ENCODE measurements around the gene HOOK2. TPM values are rescaled to one million over a fixed set of nuclear protein-coding genes. Genes with fewer than 3 reads are reported as not detected.
A peak's percentile ranks its signal among the peaks of the same experiment; 100 is the strongest.

Gene HOOK2
- total and polyA plus RNA-seq, 2 of the 13 experiments (the other 11 are each of a cell fraction or from before 2014, with no cell fraction given), result 9.2 to 12.9 TPM

GRCh38 chr19:12788682-12789097 lies 13.3 kb upstream of the HOOK2 start (continued):
- TF ChIP-seq ZMYM3 (CRISPR knock-in tag; IDR thresholded peaks at IDR 0.05) (no peak), BORCS8-MEF2B (CRISPR knock-in tag; IDR thresholded peaks at IDR 0.05) (no peak), ZNF629 (CRISPR knock-in tag; conservative IDR thresholded peaks at IDR 0.05) (no peak), PAX8 (CRISPR knock-in tag; IDR thresholded peaks at IDR 0.05; ENCODE audit: borderline replicate concordance) (no peak), NFE2 (CRISPR knock-in tag; IDR thresholded peaks at IDR 0.05) (no peak), ZNF225 (CRISPR knock-in tag; IDR thresholded peaks at IDR 0.05) (no peak), CHD2 (IDR thresholded peaks at IDR 0.05; ENCODE audit: low read depth, low read length) (no peak), ZNF407 (CRISPR knock-in tag; IDR thresholded peaks at IDR 0.05; ENCODE audit: not compliant biosample characterization) (no peak), ATAD3A (CRISPR knock-in tag; IDR thresholded peaks at IDR 0.05) (no peak), PLRG1 (conservative IDR thresholded peaks at IDR 0.05) (no peak), FUBP1 (CRISPR knock-in tag; IDR thresholded peaks at IDR 0.05; ENCODE audit: borderline replicate concordance) (no peak), TOE1 (CRISPR knock-in tag; IDR thresholded peaks at IDR 0.05) (no peak), KLF15 (CRISPR knock-in tag; IDR thresholded peaks at IDR 0.05; ENCODE audit: borderline replicate concordance) (no peak), PATZ1 (CRISPR knock-in tag; IDR thresholded peaks at IDR 0.05) (peak; percentile 93), AKAP8 (CRISPR knock-in tag; IDR thresholded peaks at IDR 0.05) (no peak), GATAD1 (CRISPR knock-in tag; IDR thresholded peaks at IDR 0.05) (no peak), POLR2AphosphoS2 (IDR thresholded peaks at IDR 0.05; ENCODE audit: low read depth, low read length) (no peak), MBD4 (IDR thresholded peaks at IDR 0.05; ENCODE audit: borderline replicate concordance, low read length) (no peak)

All from HepG2 (cell line).